Measurements from ENCODE around the gene ENTPD1.
A peak's percentile ranks its signal among the peaks of the same experiment; 100 is the strongest.

Gene ENTPD1

GRCh38 chr10:95833042-95833610, 77.2 kb downstream of the ENTPD1 start:
- DNase-seq: no peak

GRCh38 chr10:95834406-95834805, 78.4 kb downstream of the ENTPD1 start:
- DNase-seq: no peak

DNA sequence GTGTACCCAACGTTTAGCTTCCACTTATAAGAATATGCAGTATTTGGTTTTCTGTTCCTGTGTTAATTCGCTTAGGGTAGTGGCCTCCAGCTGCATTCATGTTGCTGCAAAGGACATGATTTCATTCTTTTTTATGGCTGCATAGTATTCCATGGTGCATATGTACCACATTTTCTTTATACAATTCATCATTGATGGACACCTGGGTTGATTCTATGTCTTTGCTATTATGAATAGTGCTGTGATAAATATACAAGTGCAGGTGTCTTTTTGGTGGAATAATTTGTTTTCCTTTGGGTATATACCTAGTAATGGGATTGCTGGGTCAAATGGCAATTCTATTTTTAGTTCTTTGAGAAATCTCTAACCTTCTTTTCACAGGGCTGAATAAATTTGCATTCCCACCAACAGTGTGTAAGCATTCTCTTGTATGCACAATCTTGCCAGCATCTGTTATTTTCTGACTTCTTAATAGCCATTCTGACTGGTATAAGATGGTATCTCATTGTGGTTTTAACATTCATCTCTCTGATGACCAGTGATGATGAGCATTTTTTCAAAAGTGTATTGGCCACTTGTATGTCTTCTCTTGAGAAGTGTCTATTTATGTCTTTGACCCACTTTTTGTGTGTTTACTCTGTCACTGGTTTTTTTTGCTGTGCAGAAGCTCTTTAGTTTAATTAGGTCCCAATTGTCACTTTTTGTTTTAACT, 79.3 kb downstream of the ENTPD1 start:
- peak; percentile 6 for DNase-seq

GRCh38 chr10:95835911-95836310, 79.9 kb downstream of the ENTPD1 start:
- no peak for DNase-seq

DNA sequence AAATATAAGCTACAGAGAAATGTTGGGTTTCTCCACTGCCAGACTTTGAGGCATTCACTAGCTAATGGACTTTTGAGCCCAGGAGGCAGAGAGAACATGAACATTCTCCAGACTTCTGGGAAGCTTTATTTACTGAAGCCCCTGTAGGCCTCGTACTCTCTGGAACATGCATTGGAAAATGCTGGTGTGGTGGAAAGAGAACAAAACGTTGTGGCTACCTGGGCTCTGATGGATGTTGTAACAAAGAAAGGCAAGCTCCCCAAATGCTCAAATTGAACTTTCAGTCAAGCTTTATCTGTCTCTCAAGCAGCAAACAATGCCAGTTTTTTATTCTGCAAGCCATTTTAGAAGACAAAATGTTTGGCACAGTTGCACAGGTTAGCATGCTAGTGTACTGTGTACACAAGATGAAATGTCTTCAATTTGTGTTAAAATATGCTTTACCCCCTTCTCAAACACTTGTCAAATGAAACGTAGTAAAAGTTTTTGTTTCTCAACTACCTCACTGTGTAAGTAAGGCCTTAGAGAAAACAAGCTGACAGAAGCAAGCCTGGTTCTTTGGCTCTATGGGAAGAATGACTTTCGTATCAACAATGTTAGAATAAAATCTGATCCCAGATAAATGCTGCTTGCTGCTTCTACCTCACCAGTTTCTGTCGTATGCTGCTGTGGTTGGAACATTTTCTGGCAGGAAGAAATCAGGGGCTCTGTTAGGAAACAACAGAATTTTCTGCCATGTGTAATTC, 80.8 kb downstream of the ENTPD1 start:
- no peak for DNase-seq

DNA sequence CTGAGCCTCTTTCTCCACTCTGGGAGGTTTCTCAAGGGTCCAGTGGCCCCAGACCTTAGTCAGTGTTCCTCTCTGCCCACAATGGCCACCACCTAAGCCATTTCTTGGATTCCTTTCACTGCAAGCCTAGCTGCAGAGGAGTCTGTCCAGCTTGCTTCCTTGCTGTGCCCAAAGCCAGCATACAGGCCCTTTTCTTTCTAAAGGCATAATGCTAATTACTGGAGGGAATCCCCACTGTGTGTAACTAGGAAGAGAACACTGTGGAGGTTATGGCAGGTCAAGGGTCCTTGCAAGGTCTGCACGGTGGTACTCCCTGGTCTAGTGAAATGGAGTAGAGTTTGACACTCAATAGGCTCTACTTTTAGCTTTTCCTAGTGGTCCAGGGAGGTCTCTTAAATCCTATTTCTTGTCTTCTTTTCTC, 81.4 kb downstream of the ENTPD1 start:
- no peak for DNase-seq

DNA sequence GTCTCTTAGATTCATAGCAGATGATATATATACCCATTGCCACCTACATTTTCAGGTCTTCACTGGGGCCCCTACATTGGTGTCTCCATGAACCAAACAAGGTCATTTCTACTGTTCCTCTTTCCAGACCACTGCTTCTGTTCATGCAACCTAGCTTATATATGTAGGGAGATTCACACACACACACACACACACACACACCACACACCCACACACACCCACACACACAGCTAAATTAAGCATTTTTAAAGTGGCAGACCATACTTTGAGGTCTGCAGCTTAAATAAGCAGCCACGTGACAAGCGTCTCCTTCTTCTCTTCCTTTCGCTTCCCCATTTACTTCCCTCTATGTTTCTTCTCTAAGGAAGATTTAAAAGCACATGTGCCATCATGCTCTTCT, 81.8 kb downstream of the ENTPD1 start:
- no peak for DNase-seq

- DNase-seq: no peak
Measured at GRCh38 chr10:95840121-95840520, 84.2 kb downstream of the ENTPD1 start.

DNA sequence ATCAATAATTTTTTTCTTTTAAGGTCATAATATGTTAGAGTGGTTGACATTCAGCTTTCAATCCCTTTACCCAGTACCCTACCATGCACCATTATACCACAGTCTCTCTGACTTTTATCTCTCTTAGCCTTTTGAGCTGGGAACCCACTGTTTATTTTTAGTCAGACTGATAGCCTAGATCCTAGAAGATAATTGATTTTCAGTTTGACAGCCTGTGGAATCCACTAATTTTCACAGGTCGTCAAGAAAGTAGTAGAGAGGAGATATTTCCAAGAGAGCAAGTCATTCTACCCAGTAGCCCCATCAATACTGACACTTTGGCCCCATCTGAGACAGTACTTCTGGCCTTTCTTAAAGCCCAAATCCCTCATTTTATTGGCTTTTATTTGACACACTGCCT, 84.7 kb downstream of the ENTPD1 start:
- no peak for DNase-seq

GRCh38 chr10:95841661-95842498, 85.9 kb downstream of the ENTPD1 start:
- DNase-seq: peak; percentile 64

DNA sequence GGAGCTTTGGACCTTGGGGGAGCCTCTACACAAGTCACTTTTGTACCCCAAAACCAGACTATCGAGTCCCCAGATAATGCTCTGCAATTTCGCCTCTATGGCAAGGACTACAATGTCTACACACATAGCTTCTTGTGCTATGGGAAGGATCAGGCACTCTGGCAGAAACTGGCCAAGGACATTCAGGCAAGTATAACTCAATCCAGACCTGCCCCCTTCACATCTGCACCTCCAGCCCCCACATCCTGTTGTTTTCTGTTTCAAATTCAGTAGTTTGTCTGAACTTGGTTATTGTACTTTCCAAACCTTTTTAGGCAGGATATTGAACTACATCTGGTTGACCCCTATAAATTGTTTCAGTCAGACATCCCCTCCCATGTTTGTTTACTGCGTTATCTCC, 89.4 kb downstream of the ENTPD1 start:
- DNase-seq: no peak

- DNase-seq: no peak
Measured at GRCh38 chr10:95847007-95847406, 91.0 kb downstream of the ENTPD1 start.

DNA sequence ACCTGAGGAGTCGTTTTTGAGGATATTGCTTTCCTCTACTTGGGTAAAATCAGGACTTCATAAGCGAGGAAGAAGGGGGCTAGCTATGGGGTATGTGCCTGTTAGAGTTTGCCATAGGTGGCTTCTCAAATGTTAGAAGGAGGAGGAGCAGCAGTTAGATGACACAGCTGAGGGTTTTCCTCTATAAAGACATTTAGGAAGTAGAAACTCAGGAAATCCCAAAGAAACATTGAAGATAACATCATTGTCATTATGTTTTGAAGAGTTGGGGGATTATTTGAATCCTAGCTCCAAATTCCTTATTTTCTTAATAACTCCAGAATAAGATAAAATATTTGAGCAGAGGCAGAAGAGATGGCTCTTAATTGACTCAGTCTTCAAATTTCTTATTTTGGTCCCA, 92.9 kb downstream of the ENTPD1 start:
- DNase-seq: no peak

- DNase-seq: no peak
Measured at GRCh38 chr10:95850791-95851190, 94.8 kb downstream of the ENTPD1 start.

GRCh38 chr10:95860166-95860940, 104.4 kb downstream of the ENTPD1 start:
- no peak for DNase-seq

DNA sequence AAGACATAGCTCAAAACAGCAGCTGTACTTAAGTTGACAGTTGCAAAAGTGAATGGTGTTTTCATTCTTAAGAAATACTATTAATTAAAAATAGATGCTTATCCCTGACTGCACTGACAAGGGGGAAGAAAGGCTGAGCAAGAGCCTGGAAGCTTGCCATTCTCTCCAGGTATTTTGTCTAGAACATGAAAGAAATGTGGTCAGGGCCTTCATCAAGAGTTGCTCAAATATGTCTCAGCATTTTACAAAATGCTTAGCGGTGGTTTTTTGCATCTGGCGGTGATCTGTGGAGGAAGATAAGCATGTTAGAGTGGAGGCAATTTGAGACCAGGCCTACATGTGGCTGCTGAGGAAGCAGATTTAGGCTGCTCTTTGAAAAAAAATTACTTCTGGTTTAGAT, 105.4 kb downstream of the ENTPD1 start:
- DNase-seq: no peak

DNA sequence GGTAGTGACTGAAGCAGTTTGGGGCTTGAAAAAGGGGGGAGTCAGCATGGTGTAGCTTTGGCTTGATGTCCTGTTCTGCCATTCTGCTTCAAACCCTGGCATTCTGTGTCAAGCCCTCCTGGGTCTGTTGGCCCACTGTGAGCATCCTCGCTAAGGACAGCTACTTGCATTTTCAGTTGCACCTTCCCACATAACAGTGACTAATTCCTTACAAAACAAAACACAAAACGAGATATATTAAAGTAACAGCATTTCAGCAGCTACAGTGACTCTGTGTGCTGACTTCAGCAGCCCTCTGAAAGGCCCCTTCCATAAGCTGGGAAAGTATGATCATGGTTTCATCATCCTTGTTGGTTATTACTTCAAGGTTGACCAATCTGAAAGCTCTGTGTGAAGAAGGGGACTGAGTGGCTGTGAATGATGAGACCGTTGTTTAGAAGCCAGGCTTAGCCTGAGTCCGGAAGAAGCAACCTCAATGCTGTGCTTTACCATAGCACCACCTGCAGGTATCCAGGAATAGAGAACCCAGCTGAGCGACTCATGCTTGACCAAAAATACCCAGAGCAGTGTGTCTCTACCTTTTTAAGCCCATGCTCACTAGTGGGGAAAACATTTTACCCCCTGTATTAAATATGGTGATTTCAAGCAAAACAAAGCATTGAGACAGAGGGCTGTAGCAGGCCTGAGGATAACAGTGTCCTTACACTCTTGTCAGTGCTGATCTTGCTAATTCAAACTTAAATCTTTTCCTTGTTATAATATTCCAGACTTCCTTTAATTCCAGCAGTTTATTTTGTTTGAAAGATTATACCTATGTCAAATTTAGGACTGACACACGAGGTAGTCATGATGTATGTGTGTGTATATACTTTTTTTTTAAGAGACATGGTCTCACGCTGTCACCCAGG, 109.2 kb downstream of the ENTPD1 start:
- peak; percentile 71 for DNase-seq

GRCh38 chr10:95865814-95866466, 110.0 kb downstream of the ENTPD1 start:
- DNase-seq: no peak

DNA sequence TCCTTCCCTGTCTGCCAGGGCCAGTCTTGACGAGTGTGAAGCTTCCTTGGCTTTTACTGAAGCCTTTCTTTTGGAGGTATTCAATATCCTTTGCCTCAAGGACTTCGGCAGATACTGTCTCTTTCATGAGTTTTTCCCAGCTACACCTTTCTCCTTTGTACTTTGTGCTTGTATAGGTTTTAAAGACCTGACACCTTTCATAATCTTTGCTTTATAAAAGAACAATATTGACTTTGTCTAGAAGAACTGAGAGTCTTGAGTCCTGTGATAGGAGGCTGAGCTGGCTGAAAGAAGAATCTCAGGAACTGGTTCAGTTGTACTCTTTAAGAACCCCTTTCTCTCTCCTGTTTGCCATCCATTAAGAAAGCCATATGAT, 110.5 kb downstream of the ENTPD1 start:
- DNase-seq: no peak

GRCh38 chr10:95867866-95868265, 111.9 kb downstream of the ENTPD1 start:
- no peak for DNase-seq

GRCh38 chr10:95872158-95872711, 116.3 kb downstream of the ENTPD1 start:
- no peak for DNase-seq

All from EL (cell line).